ENCODE measurements around the gene ARL5A.

Gene ARL5A

GRCh38 chr2:151765760-151766410 is 62.3 kb downstream of the ARL5A start:
- DNase-seq, result no peak

GRCh38 chr2:151762694-151763093 is 65.5 kb downstream of the ARL5A start:
- DNase-seq, result no peak

GRCh38 chr2:151761687-151762086 is 66.5 kb downstream of the ARL5A start:
- DNase-seq, result no peak

- no peak for DNase-seq
Observed at GRCh38 chr2:151761193-151761592, 67.0 kb downstream of the ARL5A start.

- DNase-seq, result no peak
Observed at GRCh38 chr2:151760139-151760650, 68.0 kb downstream of the ARL5A start.

GRCh38 chr2:151758744-151759143 is 69.5 kb downstream of the ARL5A start:
- no peak for DNase-seq

- DNase-seq, result no peak
Observed at GRCh38 chr2:151757861-151758260, 70.4 kb downstream of the ARL5A start.

- DNase-seq, result no peak
Observed at GRCh38 chr2:151756820-151757219, 71.4 kb downstream of the ARL5A start.

- no peak for DNase-seq
Observed at GRCh38 chr2:151754253-151754897, 73.8 kb downstream of the ARL5A start.

GRCh38 chr2:151753540-151753939 is 74.7 kb downstream of the ARL5A start:
- DNase-seq, result no peak

Measured in GF-D8 (cell line).